SK-N-SH treated with all-trans-retinoic acid at 6 μM for 48 hours (cell line): ENCODE measurements around the gene ITPR2.

ENCODE experiments used
- ARNTL ChIP-seq: fragments of 450-650 bp; formaldehyde crosslinking; IDR thresholded peaks from 2 replicates; pipeline ENCODE4 v1.5.0; 2020; ENCODE audit warnings: low read depth, mild to moderate bottlenecking, moderate library complexity, borderline replicate concordance
- BACH2 ChIP-seq: fragments of 250-450 bp; sonication (Bioruptor Pico); IDR thresholded peaks from 2 replicates; pipeline ENCODE4 v1.9.0; 2021; ENCODE audit warnings: mild to moderate bottlenecking, borderline replicate concordance
- CREB5 ChIP-seq: fragments of 250-450 bp; sonication (Bioruptor Pico); IDR thresholded peaks from 2 replicates; pipeline ENCODE4 v1.5.1; 2020; ENCODE audit warnings: low read depth, mild to moderate bottlenecking, moderate library complexity
- CSRNP3 ChIP-seq: fragments of 250-450 bp; sonication (Bioruptor Pico); IDR thresholded peaks from 2 replicates; pipeline ENCODE4 v1.5.1; 2021; ENCODE audit warnings: mild to moderate bottlenecking, moderate library complexity
- ESRRG ChIP-seq: fragments of 250-450 bp; sonication (Bioruptor Pico); IDR thresholded peaks from 2 replicates; pipeline ENCODE4 v1.6.1; 2021; ENCODE audit warnings: mild to moderate bottlenecking
- GLIS3 ChIP-seq: fragments of 250-450 bp; sonication (Bioruptor Pico); IDR thresholded peaks from 2 replicates; pipeline ENCODE4 v1.5.0; 2020; ENCODE audit warnings: mild to moderate bottlenecking, moderate library complexity
- OSR1 ChIP-seq: fragments of 250-450 bp; sonication (Bioruptor Pico); IDR thresholded peaks from 2 replicates; pipeline ENCODE4 v1.8.0; 2022; ENCODE audit warnings: moderate library complexity, mild to moderate bottlenecking, inconsistent platforms
- RARB ChIP-seq: fragments of 250-450 bp; sonication (Bioruptor Pico); IDR thresholded peaks from 2 replicates; pipeline ENCODE4 v1.8.0; 2021; ENCODE audit warnings: mild to moderate bottlenecking, moderate library complexity
- TCF4 ChIP-seq: fragments of 250-450 bp; sonication (Bioruptor Pico); IDR thresholded peaks from 2 replicates; pipeline ENCODE4 v1.8.0; 2021; ENCODE audit warnings: mild to moderate bottlenecking, moderate library complexity, borderline replicate concordance
- TSHZ2 ChIP-seq: fragments of 250-450 bp; sonication (Bioruptor Pico); IDR thresholded peaks from 2 replicates; pipeline ENCODE4 v1.5.0; 2020; ENCODE audit warnings: mild to moderate bottlenecking, moderate library complexity
- ZFP3 ChIP-seq: fragments of 250-450 bp; sonication (Bioruptor Pico); IDR thresholded peaks from 2 replicates; pipeline ENCODE4 v1.5.0; 2020; ENCODE audit warnings: mild to moderate bottlenecking, moderate library complexity
- ZNF565 ChIP-seq: fragments of 450-650 bp; formaldehyde crosslinking; conservative IDR thresholded peaks from 2 replicates; pipeline ENCODE4 v1.5.0; 2020; ENCODE audit warnings: low read depth, mild to moderate bottlenecking, moderate library complexity
- ZNF8 ChIP-seq: fragments of 450-650 bp; formaldehyde crosslinking; IDR thresholded peaks from 2 replicates; pipeline ENCODE4 v1.5.0; 2020; ENCODE audit warnings: mild to moderate bottlenecking, moderate library complexity

GRCh38 chr12:26798023-26798422, 35.0 kb downstream of the ITPR2 start:
- no peak for TF ChIP-seq TCF4 (CRISPR knock-in tag)
- no peak for TF ChIP-seq BACH2
- no peak for TF ChIP-seq ZFP3 (CRISPR knock-in tag)
- no peak for TF ChIP-seq ESRRG (CRISPR knock-in tag)
- no peak for TF ChIP-seq CREB5 (CRISPR knock-in tag)
- TF ChIP-seq ZNF8 (CRISPR knock-in tag) = no peak
- no peak for TF ChIP-seq OSR1 (CRISPR knock-in tag)
- TF ChIP-seq ARNTL (CRISPR knock-in tag) = no peak
- no peak for TF ChIP-seq TSHZ2 (CRISPR knock-in tag)
- TF ChIP-seq CSRNP3 (CRISPR knock-in tag) = no peak
- TF ChIP-seq RARB (CRISPR knock-in tag) = no peak
- no peak for TF ChIP-seq GLIS3
- no peak for TF ChIP-seq ZNF565 (CRISPR knock-in tag)
